ENCODE data around the gene ERF. TPM values are rescaled to one million over a fixed set of nuclear protein-coding genes. Genes with fewer than 3 reads are reported as not detected.

The ERF gene
- total and polyA plus RNA-seq, 7 donors, result 18.6 to 42.8 (median 23.6) TPM

GRCh38 chr19:42214810-42215485 lies 40.0 kb downstream of the ERF start:
- TF ChIP-seq POLR2AphosphoS5 (IDR thresholded peaks at IDR 0.05) (no peak), EP300 (IDR thresholded peaks at IDR 0.05) (no peak), POLR2A (IDR thresholded peaks at IDR 0.05) (no peak), CTCF (IDR thresholded peaks at IDR 0.05) (no peak)
- no peak overlapping the region for H3K27ac ChIP-seq
- H3K4me1 ChIP-seq, result peaks cover 0 to 35% (median 32%) of the 10 kb centered on the region in 4 donors
- no peaks in the 10 kb centered on the region for H3K27me3 ChIP-seq
- WGBS, 2 donors, result 74 to 82% methylated on average over 11 of the region's 11 CpGs
- no peaks in the 10 kb centered on the region for H3K9me3 ChIP-seq
- no peak for DNase-seq
- no peak overlapping the region for H3K4me3 ChIP-seq
- peaks cover 5 to 50% (median 16%) of the 10 kb centered on the region in 4 donors for H3K36me3 ChIP-seq
- intact Hi-C loops (cut with DNase I), result no loop called here

- Histone ChIP-seq H3K36me3 (peaks cover 23 to 71% (median 36%) of the 10 kb centered on the region in 4 donors), H3K27ac (no peak overlapping the region), H3K27me3 (no peaks in the 10 kb centered on the region), H3K4me3 (no peak overlapping the region), H3K4me1 (peaks cover 0 to 18% (median 15%) of the 10 kb centered on the region in 4 donors), H3K9me3 (no peaks in the 10 kb centered on the region)
- TF ChIP-seq POLR2AphosphoS5 (IDR thresholded peaks at IDR 0.05) (no peak), EP300 (IDR thresholded peaks at IDR 0.05) (no peak), POLR2A (IDR thresholded peaks at IDR 0.05) (no peak), CTCF (IDR thresholded peaks at IDR 0.05) (no peak)
- 69 to 77% methylated on average over 1 of the region's 1 CpG for WGBS, 2 donors
- intact Hi-C loops (cut with DNase I), result no loop called here
- DNase-seq, result no peak
Observed at GRCh38 chr19:42212886-42213285, 42.0 kb downstream of the ERF start.

- H3K36me3 ChIP-seq, result peaks cover 25 to 98% (median 48%) of the 10 kb centered on the region in 4 donors
- H3K27ac ChIP-seq, result no peak overlapping the region
- 77 to 92% methylated on average over 11 of the region's 11 CpGs for WGBS, 2 donors
- no peaks in the 10 kb centered on the region for H3K27me3 ChIP-seq
- H3K4me1 ChIP-seq, result no peaks in the 10 kb centered on the region
- no peak for DNase-seq
- H3K4me3 ChIP-seq, result no peak overlapping the region
- intact Hi-C loops (cut with DNase I), result no loop called here
- no peaks in the 10 kb centered on the region for H3K9me3 ChIP-seq
- TF ChIP-seq CTCF (IDR thresholded peaks at IDR 0.05), result no peak
Observed at GRCh38 chr19:42208612-42209011, 46.3 kb downstream of the ERF start.

- no peak overlapping the region for H3K27ac ChIP-seq
- intact Hi-C loops (cut with DNase I), result no loop called here
- no peaks in the 10 kb centered on the region for H3K9me3 ChIP-seq
- H3K4me3 ChIP-seq, result no peak overlapping the region
- TF ChIP-seq POLR2A (IDR thresholded peaks at IDR 0.05), result no peak
- no peak for TF ChIP-seq EP300 (IDR thresholded peaks at IDR 0.05)
- TF ChIP-seq POLR2AphosphoS5 (IDR thresholded peaks at IDR 0.05), result no peak
- TF ChIP-seq CTCF (IDR thresholded peaks at IDR 0.05), result no peak
- peaks cover 26 to 98% (median 52%) of the 10 kb centered on the region in 4 donors for H3K36me3 ChIP-seq
- H3K27me3 ChIP-seq, result no peaks in the 10 kb centered on the region
- WGBS, 2 donors, result 79 to 82% methylated on average over 6 of the region's 6 CpGs
- DNase-seq, result no peak
- no peaks in the 10 kb centered on the region for H3K4me1 ChIP-seq
Observed at GRCh38 chr19:42207767-42208271, 47.1 kb downstream of the ERF start.

Measured in sigmoid colon (tissue), 7 donors.